NCI-H2029 treated with DMSO at 0.1 percent for 48 hours (cell line): ENCODE results near the gene SPSB2.
"Not testable (repeated sequence)": the region's sequence is repeated elsewhere in the genome, so short reads cannot be mapped to it uniquely, and the experiment has no call there.

Experiments
- DNase-seq: peaks from one replicate; lab custom pipeline; 2025; lab: John Stamatoyannopoulos, UW

The SPSB2 gene

GRCh38 chr12:6873094-6874014 lies at the start of gene SPSB2:
Gene SPSB2 (minus strand): TSS chr12:6873303. CDS start chr12:6872901, 402 bp downstream.
- DNase-seq, result peak; percentile 69

GRCh38 chr12:6921996-6922946 lies 49.2 kb upstream of the SPSB2 start:
- no peak for DNase-seq

GRCh38 chr12:6921539-6921938 lies 48.4 kb upstream of the SPSB2 start:
- no peak for DNase-seq

- no peak for DNase-seq
Measured at GRCh38 chr12:6919588-6919987, 46.5 kb upstream of the SPSB2 start.

- no peak for DNase-seq
Measured at GRCh38 chr12:6917491-6918231, 44.6 kb upstream of the SPSB2 start.

- DNase-seq, result no peak
Measured at GRCh38 chr12:6916426-6917200, 43.5 kb upstream of the SPSB2 start.

- DNase-seq, result no peak
Measured at GRCh38 chr12:6915789-6916285, 42.7 kb upstream of the SPSB2 start.

- no peak for DNase-seq
Measured at GRCh38 chr12:6914947-6915788, 42.1 kb upstream of the SPSB2 start.

- no peak for DNase-seq
Measured at GRCh38 chr12:6914246-6914946, 41.3 kb upstream of the SPSB2 start, which contains the start of gene ENO2. Gene ENO2 (plus strand): TSS chr12:6914580. CDS start chr12:6915833, 1,253 bp downstream.

- DNase-seq, result no peak
Measured at GRCh38 chr12:6912164-6912935, 39.2 kb upstream of the SPSB2 start.

- DNase-seq, result no peak
Measured at GRCh38 chr12:6909421-6910145, 36.5 kb upstream of the SPSB2 start.

GRCh38 chr12:6908141-6908540 lies 35.0 kb upstream of the SPSB2 start:
- not testable (repeated sequence) for DNase-seq

GRCh38 chr12:6905414-6906040 lies 32.4 kb upstream of the SPSB2 start:
- DNase-seq, result no peak

- DNase-seq, result peak; percentile 91
Measured at GRCh38 chr12:6904280-6905276, 31.5 kb upstream of the SPSB2 start, which contains the start of gene LRRC23. Gene LRRC23 (plus strand): TSS chr12:6904822. CDS start chr12:6905634, 812 bp downstream.

- no peak for DNase-seq
Measured at GRCh38 chr12:6903722-6904121, 30.6 kb upstream of the SPSB2 start.

- no peak for DNase-seq
Measured at GRCh38 chr12:6902448-6902847, 29.3 kb upstream of the SPSB2 start.
